Measurements from ENCODE around the gene WDR33. TPM values are rescaled to one million over a fixed set of nuclear protein-coding genes. Genes with fewer than 3 reads are reported as not detected.

WDR33 gene
- total RNA-seq, 1 donor, result 35.4 TPM

DNA sequence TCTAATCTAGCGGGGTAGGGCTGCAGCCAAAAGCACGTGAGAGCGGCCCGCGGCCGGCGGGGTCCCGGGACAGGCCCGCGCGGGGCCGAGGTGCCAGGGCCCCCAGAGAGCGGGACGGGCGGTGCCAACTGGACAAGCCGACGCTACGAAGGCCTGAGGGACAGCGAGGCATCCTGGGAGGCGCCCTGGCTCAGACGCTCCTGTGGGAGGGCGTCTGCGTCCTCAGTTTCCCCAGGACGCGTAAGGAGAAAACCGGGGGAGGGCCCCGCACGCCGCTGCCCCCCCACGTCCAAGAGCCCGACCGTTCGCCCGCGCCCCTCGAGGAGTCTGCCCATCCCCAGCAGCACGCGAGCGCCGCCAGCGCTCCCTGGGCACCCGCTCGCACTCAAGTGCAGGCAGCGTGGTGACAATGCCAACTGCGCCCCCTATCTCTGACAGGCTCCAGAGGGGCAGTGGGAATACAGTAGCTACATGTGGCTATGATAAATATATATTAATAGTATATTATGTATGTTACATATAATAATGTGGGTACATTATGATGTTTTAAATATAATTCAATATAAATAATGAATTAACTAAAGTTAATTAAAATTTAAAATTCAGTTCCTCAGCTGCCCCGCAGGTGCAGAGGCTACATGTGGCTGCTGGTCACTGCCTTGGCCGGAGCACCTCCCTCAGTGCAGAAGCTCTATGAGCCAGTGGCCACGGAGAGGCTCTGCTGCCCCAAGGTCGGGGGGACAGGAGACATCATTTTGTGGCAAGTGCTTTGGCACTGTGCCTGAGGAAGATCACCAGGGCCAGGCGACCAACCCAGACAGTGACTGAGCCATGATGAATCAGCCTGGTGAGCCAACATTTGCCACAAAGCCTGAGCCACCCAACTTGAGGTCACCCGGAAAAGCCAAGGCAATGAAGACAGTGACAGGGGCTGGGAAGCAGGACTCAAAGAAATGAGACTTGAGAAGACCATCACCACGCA is 115.2 kb downstream of the WDR33 start:
- DNase-seq (ENCODE audit: low read depth), result peak; percentile 61
- peak overlapping the region; percentile 36 for H3K4me3 ChIP-seq (ENCODE audit: low read depth, low read length)
- TF ChIP-seq, protein P1, sequence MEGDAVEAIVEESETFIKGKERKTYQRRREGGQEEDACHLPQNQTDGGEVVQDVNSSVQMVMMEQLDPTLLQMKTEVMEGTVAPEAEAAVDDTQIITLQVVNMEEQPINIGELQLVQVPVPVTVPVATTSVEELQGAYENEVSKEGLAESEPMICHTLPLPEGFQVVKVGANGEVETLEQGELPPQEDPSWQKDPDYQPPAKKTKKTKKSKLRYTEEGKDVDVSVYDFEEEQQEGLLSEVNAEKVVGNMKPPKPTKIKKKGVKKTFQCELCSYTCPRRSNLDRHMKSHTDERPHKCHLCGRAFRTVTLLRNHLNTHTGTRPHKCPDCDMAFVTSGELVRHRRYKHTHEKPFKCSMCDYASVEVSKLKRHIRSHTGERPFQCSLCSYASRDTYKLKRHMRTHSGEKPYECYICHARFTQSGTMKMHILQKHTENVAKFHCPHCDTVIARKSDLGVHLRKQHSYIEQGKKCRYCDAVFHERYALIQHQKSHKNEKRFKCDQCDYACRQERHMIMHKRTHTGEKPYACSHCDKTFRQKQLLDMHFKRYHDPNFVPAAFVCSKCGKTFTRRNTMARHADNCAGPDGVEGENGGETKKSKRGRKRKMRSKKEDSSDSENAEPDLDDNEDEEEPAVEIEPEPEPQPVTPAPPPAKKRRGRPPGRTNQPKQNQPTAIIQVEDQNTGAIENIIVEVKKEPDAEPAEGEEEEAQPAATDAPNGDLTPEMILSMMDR (IDR thresholded peaks at IDR 0.05; ENCODE audit: insufficient read depth, low read depth, low read length), result peak; percentile 56

DNA sequence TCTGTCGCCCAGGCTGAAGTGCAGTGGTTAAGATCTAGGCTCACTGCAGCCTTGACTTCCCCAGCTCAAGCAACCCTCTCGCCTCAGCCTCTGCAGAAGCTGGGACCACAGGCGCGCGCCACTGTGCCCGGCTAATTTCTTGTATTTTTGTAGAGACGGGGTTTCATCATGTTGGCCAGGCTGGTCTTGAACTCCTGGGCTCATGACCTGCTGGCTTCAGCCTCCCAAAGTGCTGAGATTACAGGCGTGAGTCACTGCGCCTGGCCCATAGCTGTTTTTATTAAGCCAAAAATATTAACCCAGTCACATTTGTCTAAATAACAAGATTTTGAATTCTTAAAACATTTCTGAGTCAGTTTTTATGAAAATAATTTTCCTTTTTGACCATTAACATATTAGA is 116.0 kb downstream of the WDR33 start:
- no peak for DNase-seq (ENCODE audit: low read depth)
- TF ChIP-seq, protein P1 (IDR thresholded peaks at IDR 0.05; ENCODE audit: insufficient read depth, low read depth, low read length), result no peak

GRCh38 chr2:127690696-127691095 is 120.3 kb downstream of the WDR33 start:
- no peak for DNase-seq (ENCODE audit: low read depth)
- TF ChIP-seq, protein P1 (IDR thresholded peaks at IDR 0.05; ENCODE audit: insufficient read depth, low read depth, low read length), result no peak
- no peak overlapping the region for H3K4me3 ChIP-seq (ENCODE audit: low read depth, low read length)

More for the DNA sequence above, 116.0 kb downstream of the WDR33 start:
- no peak overlapping the region for H3K4me3 ChIP-seq (ENCODE audit: low read depth, low read length)

- no peak for DNase-seq (ENCODE audit: low read depth)
- H3K4me3 ChIP-seq (ENCODE audit: low read depth, low read length), result no peak overlapping the region
- TF ChIP-seq, protein P1 (IDR thresholded peaks at IDR 0.05; ENCODE audit: insufficient read depth, low read depth, low read length), result no peak
Observed at GRCh38 chr2:127688405-127688804, 122.6 kb downstream of the WDR33 start.

DNA sequence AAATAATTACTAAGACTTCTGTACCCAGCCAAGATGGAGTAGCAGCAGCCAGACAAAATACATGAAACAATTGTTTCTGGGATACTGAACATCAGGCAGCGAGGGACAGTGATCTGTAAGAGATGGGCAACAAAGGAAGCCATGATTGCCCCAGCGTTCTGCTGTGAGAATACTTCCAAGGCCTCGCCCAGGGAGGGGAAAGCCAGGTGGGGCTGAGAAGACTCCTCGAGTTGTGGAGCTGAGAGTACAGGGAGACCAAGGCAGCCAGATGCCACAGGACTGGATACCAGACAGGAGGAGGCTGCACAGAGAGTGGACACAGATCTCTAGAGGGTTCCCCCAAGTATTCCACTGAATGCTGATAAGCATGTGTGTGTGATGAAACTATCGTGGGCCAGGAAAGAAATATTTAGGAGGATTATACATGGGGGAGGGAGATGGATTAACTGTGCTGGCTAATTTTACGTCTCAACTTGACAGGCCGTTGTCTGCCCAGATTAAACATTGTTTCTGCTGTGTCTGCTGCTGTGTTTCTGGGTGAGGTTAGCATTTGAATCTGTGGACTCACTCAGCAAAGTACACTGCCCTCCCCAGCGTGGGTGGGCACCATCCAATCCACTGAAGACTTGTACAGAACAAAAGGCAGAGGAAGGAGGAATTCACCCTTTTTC is 125.4 kb downstream of the WDR33 start:
- DNase-seq (ENCODE audit: low read depth), result peak; percentile 93
- TF ChIP-seq, protein P1 (IDR thresholded peaks at IDR 0.05; ENCODE audit: insufficient read depth, low read depth, low read length), result no peak
- H3K4me3 ChIP-seq (ENCODE audit: low read depth, low read length), result no peak overlapping the region

- TF ChIP-seq, protein P1 (IDR thresholded peaks at IDR 0.05; ENCODE audit: insufficient read depth, low read depth, low read length), result no peak
- H3K4me3 ChIP-seq (ENCODE audit: low read depth, low read length), result no peak overlapping the region
- peak; percentile 72 for DNase-seq (ENCODE audit: low read depth)
Observed at GRCh38 chr2:127683757-127684156, 127.2 kb downstream of the WDR33 start.

Data from fibroblast of villous mesenchyme (primary cell).